Endothelial cell of umbilical vein (primary cell): ENCODE data around the gene COX10. TPM values are rescaled to one million over a fixed set of nuclear protein-coding genes. Genes with fewer than 3 reads are reported as not detected.

ENCODE experiments used
- BruUV-seq: library from RNA; stranded (reverse); fragments of 400-500 nt; replicated peaks from 2 replicates; lab custom pipeline; 2021; lab: Mats Ljungman, UMichigan
- CTCF ChIA-PET: fragments of 300-600, 350-600 bp; sonication (Branson Sonifier 250); formaldehyde crosslinking; loops from one replicate; lab custom pipeline; 2021; ENCODE audit warnings: antibody characterized with exemption, inconsistent platforms; lab: Charles Lee
- POLR2A ChIA-PET: fragments of 300-600, 350-600 bp; sonication (Branson Sonifier 250); formaldehyde crosslinking; loops from one replicate; lab custom pipeline; 2021; ENCODE audit warnings: antibody characterized with exemption, inconsistent platforms; lab: Charles Lee
- DNase-seq: peaks from one replicate; pipeline ENCODE4 v3.0.0-alpha.2; 2011; ENCODE audit warnings: low read depth, low spot score
- FAIRE-seq: peaks from 2 replicates; lab custom pipeline; 2011; peaks lifted over from hg19 to GRCh38; lab: Jason Lieb, UNC
- H2AFZ ChIP-seq: 2 replicates; pipeline ENCODE4 v1.6.0; 2012; ENCODE audit warnings: low read depth, low read length, control low read depth, inconsistent platforms
- H3K27ac ChIP-seq: 2 replicates; pipeline ENCODE4 v1.5.1; 2011; ENCODE audit warnings: low read depth, mild to moderate bottlenecking, control low read depth, low read length, moderate library complexity; ENCODE audit not compliant: insufficient read depth
- H3K27me3 ChIP-seq, 2 experiments: 2 replicates each; pipeline versions ENCODE4 v1.6.0 to v1.6.1; 2011; ENCODE audit warnings: low read length in 2 of 2, mixed read lengths in 1 of 2; ENCODE audit not compliant: control insufficient read depth in 2 of 2, insufficient read depth in 2 of 2
- H3K36me3 ChIP-seq, 2 experiments: 2 replicates in 1 of 2; 3 replicates in 1 of 2; pipeline ENCODE4 v1.5.1; 2011; ENCODE audit warnings: low read length in 2 of 2, mild to moderate bottlenecking in 1 of 2, moderate library complexity in 1 of 2; ENCODE audit not compliant: control insufficient read depth in 2 of 2, insufficient read depth in 2 of 2; ENCODE audit errors: extremely low read depth in 1 of 2
- H3K4me1 ChIP-seq: 3 replicates; pipeline ENCODE4 v1.5.1; 2011; ENCODE audit warnings: mild to moderate bottlenecking, low read length; ENCODE audit not compliant: control insufficient read depth, insufficient read depth; ENCODE audit errors: extremely low read depth
- H3K4me2 ChIP-seq: 2 replicates; pipeline ENCODE4 v1.6.1; 2011; ENCODE audit warnings: low read length, control low read depth, mixed read lengths; ENCODE audit not compliant: insufficient read depth
- H3K4me3 ChIP-seq, 3 experiments: fragments of 200-600 bp in 1 of 3; sonication (generic), shearing (Covaris generic) in 1 of 3; replicated peaks in 1 of 3; 2 replicates each; pipeline ENCODE4 v1.5.1; 2011 to 2016; ENCODE audit warnings: control low read depth in 3 of 3, low read length in 3 of 3, mild to moderate bottlenecking in 2 of 3, inconsistent platforms in 1 of 3, low read depth in 1 of 3, moderate library complexity in 1 of 3; ENCODE audit not compliant: insufficient read depth in 1 of 3
- H3K79me2 ChIP-seq: 2 replicates; pipeline ENCODE4 v1.6.0; 2012; ENCODE audit warnings: low read length, inconsistent platforms; ENCODE audit not compliant: control insufficient read depth, insufficient read depth
- H3K9ac ChIP-seq: replicated peaks from 2 replicates; pipeline ENCODE3; 2011; ENCODE audit warnings: low read length, control low read depth; ENCODE audit not compliant: insufficient read depth; ENCODE audit errors: extremely low read depth
- H3K9me1 ChIP-seq: replicated peaks from 3 replicates; pipeline ENCODE4 v1.6.0; 2011; ENCODE audit warnings: mild to moderate bottlenecking, low read length; ENCODE audit not compliant: control insufficient read depth, insufficient read depth; ENCODE audit errors: extremely low read depth
- H3K9me3 ChIP-seq: replicated peaks from 2 replicates; pipeline ENCODE4 v1.5.1; 2012; ENCODE audit warnings: low read length, inconsistent platforms; ENCODE audit not compliant: control insufficient read depth, insufficient read depth
- H4K20me1 ChIP-seq: replicated peaks from 2 replicates; pipeline ENCODE3; 2011; ENCODE audit warnings: mild to moderate bottlenecking, low read length; ENCODE audit not compliant: control insufficient read depth, insufficient read depth; ENCODE audit errors: extremely low read depth
- CTCF ChIP-seq, 2 donors: IDR thresholded peaks; 1 replicate in 1 of 2; 2 replicates in 1 of 2; pipeline ENCODE4 v1.5.1; 2011; ENCODE audit warnings: low read length in 2 of 2, mild to moderate bottlenecking in 2 of 2, moderate library complexity in 2 of 2, control low read depth in 1 of 2, inconsistent platforms in 1 of 2, low read depth in 1 of 2; ENCODE audit not compliant: insufficient read depth in 1 of 2; ENCODE audit errors: extremely low read depth in 1 of 2
- EZH2 ChIP-seq: IDR thresholded peaks from 2 replicates; pipeline ENCODE4 v1.6.1; 2012; ENCODE audit warnings: borderline replicate concordance, low read depth, mild to moderate bottlenecking, moderate library complexity, low read length, inconsistent platforms; ENCODE audit not compliant: severe bottlenecking
- FOS ChIP-seq: IDR thresholded peaks from 2 replicates; pipeline ENCODE4 v1.6.1; 2011; ENCODE audit warnings: mild to moderate bottlenecking, low read length, moderate library complexity, borderline replicate concordance; ENCODE audit not compliant: insufficient read depth
- GATA2 ChIP-seq: IDR thresholded peaks from 2 replicates; pipeline ENCODE4 v1.7.0; 2011; ENCODE audit warnings: low read depth, mild to moderate bottlenecking, moderate library complexity, mixed read lengths, low read length; ENCODE audit not compliant: insufficient read length, insufficient read depth
- JUN ChIP-seq: IDR thresholded peaks from 2 replicates; pipeline ENCODE4 v1.6.1; 2011; ENCODE audit warnings: borderline replicate concordance, low read depth; ENCODE audit not compliant: insufficient read length, insufficient read depth
- MAX ChIP-seq: IDR thresholded peaks from 2 replicates; pipeline ENCODE4 v1.6.1; 2011; ENCODE audit not compliant: insufficient read depth, insufficient read length
- MYC ChIP-seq: IDR thresholded peaks from one replicate; pipeline ENCODE4 v1.6.1; 2011; ENCODE audit warnings: mild to moderate bottlenecking, low read depth, low read length
- POLR2A ChIP-seq: IDR thresholded peaks from 2 replicates; pipeline ENCODE4 v1.6.1; 2012; ENCODE audit warnings: low read depth, mild to moderate bottlenecking, control low read depth, low read length
- POLR2AphosphoS5 ChIP-seq: IDR thresholded peaks from 2 replicates; pipeline ENCODE4 v1.6.1; 2012; ENCODE audit warnings: low read depth, mild to moderate bottlenecking, control low read depth, low read length, moderate library complexity; ENCODE audit not compliant: insufficient read depth
- dilution Hi-C: fragments of 300-500 bp; cut with MboI; formaldehyde crosslinking; loops from one replicate; pipeline ENCODE4 v1.15.0; 2019; ENCODE audit warnings: low sequenced_read_pairs; ENCODE audit not compliant: extremely low pct_ligation_motif_present
- intact Hi-C: fragments of 100-400 bp; cut with micrococcal nuclease; formaldehyde crosslinking; loops from one replicate; pipeline ENCODE4 v1.10.0; 2022
- polyA plus RNA-seq, 4 experiments: library from polyadenylated mRNA; depleted of rRNA in 3 of 4; stranded (reverse) in 3 of 4; unstranded in 1 of 4; fragments of >200 nt; gene quantifications; 2 replicates each; pipeline versions ENCODE4 v1.2.1 to v1.2.3, GENCODE V29; 2011 to 2012; ENCODE audit warnings: missing spikeins in 1 of 4
- total RNA-seq: library from RNA; stranded (reverse); gene quantifications from 2 replicates; pipeline ENCODE4 v1.2.3, GENCODE V29; 2021

COX10 gene
- total and polyA plus RNA-seq, 2 donors (not counting 3 experiments of a cell fraction or from before 2014, with no cell fraction given), result 9.8 to 12.1 TPM

- intact Hi-C loops, result no loop called here
- ChIA-PET CTCF (interaction anchor here (1.0 to 1.6 kb wide), 2 partner anchors 9 to 11 kb away, joined by 3 to 4 read pairs; no protein-coding TSS in a partner anchor), POLR2A (no interaction called here)
- BruUV-seq, result no TSS peak
- H3K79me2 ChIP-seq, result peaks cover 2% of the 10 kb centered on the region
- H3K9me3 ChIP-seq, result no peaks in the 10 kb centered on the region
- peaks cover 16% of the 10 kb centered on the region for H3K4me1 ChIP-seq
- no peak overlapping the region for H3K9ac ChIP-seq
- FAIRE-seq, result peak; percentile 52
- no peaks in the 10 kb centered on the region for H3K36me3 ChIP-seq
- no peaks in the 10 kb centered on the region for H3K27me3 ChIP-seq
- H4K20me1 ChIP-seq, result no peaks in the 10 kb centered on the region
- H3K4me2 ChIP-seq, result no peak overlapping the region
- DNase-seq, result peak; percentile 64
- H2AFZ ChIP-seq, result no peak overlapping the region
- dilution Hi-C loops, result no loop called here
- no peak overlapping the region for H3K4me3 ChIP-seq
- TF ChIP-seq POLR2A (no peak), FOS (no peak), CTCF (IDR thresholded peaks at IDR 0.05; ENCODE audit: extremely low read depth in 1 of 2, insufficient read depth in 1 of 2, low read depth in 1 of 2, low read length in 2 of 2) (no peak), POLR2AphosphoS5 (no peak), JUN (no peak), GATA2 (no peak), MAX (no peak), EZH2 (no peak), MYC (no peak)
- no peaks in the 10 kb centered on the region for H3K9me1 ChIP-seq
- no peak overlapping the region for H3K27ac ChIP-seq
Observed at GRCh38 chr17:14101976-14102375, 32.7 kb downstream of the COX10 start.
